CD4-positive, alpha-beta T cell treated with Interleukin-2 at 100 ng/mL for 4 hours (primary cell): ENCODE data around the gene ZNF407.

Source experiments
- DNase-seq: peaks from one replicate; pipeline ENCODE4 v3.0.0-alpha.2; 2020; ENCODE audit warnings: low spot score

ZNF407 gene

GRCh38 chr18:74725690-74726089, 128.0 kb downstream of the ZNF407 start:
- no peak for DNase-seq

DNA sequence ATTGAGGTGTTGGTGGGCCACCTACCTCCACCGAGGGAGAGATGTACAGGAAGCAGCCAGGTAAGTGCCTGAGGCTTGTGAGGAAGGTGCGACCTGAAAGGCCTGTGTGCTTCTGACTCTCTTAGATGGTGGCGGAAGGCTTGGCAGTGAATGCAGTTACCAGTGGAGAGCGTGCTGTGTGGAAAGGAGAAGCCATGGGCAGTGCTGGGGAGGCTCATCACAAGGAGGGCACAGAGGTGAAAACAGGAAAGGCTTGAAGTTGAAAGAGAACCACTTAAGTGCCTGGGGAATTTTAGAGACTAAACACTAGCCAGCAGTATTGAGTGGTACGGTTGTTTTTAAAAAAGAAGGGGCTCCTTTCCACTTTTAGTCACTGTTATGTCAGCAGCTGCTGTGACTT, 130.9 kb downstream of the ZNF407 start:
- DNase-seq: no peak

- DNase-seq: no peak
Measured at GRCh38 chr18:74731097-74731496, 133.4 kb downstream of the ZNF407 start.

DNA sequence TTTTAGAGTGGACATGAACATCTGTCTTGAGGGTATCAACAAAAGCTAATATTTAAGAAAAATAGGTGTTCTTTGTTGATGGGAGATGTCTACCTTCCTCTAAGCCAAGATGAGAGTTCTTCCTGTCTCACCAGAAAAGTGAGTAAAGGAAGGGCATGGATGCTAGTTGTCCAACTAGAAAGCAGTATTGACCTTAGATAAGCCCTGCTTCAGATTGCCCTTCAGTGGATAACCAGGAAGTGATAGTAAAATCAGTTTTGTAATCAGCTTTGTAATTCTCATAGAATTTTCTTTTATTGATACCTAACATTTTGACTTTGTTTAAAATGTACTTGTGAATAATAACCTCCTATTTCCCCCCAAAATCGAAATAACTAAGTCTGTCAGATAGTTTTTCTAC, 134.7 kb downstream of the ZNF407 start:
- no peak for DNase-seq

- no peak for DNase-seq
Measured at GRCh38 chr18:74733598-74733997, 135.9 kb downstream of the ZNF407 start.

GRCh38 chr18:74734013-74734444, 136.4 kb downstream of the ZNF407 start:
- DNase-seq: no peak

DNA sequence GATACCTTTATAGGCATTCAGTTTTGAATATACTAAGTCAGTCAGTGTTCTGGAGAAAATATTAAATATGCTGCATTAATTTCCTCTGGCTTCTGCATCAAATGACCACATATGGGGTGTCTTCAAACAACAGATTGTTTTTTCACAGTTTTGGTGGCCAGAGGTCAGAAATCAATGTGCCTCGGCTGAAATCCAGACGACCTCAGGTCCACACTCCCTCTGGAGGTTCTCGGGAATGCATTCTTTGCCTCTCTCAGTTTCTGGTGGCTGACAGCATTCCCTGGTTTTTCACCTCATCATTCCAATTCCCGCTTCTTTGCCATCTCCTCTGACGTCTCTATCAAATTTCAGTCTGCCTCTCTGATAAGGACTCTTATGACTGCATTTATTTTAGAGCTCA, 142.3 kb downstream of the ZNF407 start:
- no peak for DNase-seq

DNA sequence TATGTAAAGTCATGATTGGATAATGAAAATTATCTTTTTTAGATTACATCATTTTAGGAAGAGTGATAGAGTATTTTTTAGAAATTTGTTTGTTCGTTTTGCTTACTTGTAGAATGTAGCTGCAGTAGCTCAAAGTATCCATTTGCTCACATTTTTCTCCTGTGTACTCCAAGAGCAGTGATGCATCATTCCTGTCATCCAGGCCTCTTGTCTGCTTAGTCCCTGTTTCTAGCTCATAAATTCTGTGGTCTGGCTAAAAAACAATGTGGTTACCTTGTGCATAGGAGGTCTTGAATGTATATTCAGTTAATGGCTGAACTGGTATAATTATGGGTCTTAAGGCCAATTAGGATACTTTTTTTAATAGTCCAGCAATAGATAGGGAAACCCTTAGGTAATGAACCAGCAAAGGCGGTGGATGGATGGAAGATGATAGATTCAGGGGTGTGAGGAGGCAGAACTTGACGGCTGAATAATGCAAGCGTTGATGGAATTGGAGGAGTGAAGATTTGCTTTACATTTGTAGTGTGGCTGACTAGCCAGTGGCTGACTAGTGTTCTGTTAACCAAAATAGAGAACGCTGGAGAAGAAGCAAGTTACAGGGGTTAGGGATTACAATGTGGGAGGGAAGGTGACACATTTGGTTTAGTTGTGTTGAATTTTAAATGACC, 145.0 kb downstream of the ZNF407 start:
- DNase-seq: no peak

DNA sequence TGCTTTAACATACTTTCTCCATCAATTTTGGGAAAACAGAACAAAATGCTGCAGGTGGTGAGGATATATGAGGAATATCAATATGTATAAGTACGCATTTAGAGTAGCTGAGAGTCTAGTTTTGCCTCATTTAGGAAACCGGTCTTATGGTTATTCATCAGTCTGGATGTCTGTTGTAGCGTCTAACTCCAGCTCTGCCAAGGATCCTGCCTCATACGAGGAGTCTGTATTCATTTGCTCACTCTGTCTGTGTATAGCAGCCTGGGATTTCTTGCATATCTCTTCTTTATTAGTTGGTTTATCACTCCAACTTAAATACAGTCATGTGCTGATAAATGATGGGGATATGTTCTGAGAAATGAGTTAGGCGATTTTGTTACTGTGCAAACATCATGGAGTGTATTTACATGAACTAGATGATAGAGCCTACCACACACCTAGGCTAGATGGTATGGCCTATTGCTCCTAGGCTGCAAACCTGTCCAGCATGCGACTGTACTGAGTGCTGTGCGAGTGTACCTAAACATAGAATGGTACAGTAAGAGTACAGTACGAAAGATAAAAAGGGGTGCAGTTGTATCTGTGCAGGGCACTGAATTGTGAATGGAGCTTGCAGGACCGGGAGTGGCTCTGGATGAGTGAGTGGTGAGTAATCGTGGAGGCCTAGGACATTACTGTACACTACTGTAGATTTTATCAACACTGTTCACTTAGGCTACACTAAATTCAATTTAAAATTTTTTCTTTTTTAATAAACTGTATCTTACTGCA, 148.1 kb downstream of the ZNF407 start:
- DNase-seq: no peak

DNA sequence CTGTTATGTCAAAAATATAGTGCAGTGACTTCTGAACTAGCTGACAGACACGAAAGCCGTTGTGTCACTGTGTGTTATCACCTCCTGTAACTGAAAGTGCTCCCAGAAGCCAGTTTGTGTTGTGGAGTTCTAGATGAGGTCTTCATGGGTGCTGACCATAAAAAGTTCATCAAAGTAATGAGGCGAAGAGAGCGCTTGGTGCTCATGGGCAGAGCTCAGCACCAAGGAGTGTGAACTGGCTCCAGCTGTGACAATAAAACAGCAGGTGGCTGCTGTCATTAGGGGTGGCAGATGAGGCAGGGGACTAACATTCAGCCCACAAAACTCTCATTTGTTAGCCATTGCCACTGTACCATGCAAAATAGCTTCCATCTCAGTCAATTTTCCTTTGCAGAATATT, 151.1 kb downstream of the ZNF407 start:
- DNase-seq: no peak

DNA sequence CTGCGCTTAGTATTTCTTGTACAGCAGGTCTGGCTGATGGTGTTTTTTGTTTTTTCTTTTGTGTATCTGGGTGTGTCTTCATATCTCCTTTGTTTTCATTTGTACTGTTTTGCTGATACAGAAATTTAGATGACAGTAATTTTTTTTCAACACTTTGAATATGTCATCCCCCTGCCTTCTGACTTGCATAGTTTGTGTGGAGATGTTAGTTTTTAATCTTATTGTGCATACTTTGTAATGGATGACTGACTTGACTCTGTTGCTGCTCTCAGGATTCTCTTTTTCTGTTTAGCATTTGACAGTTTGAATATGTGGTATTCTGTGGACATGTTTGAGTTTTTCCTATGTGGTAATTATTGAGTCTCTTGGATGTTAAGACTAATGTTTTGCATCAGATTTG, 161.3 kb downstream of the ZNF407 start:
- no peak for DNase-seq

GRCh38 chr18:74760026-74760425, 162.4 kb downstream of the ZNF407 start:
- DNase-seq: no peak

DNA sequence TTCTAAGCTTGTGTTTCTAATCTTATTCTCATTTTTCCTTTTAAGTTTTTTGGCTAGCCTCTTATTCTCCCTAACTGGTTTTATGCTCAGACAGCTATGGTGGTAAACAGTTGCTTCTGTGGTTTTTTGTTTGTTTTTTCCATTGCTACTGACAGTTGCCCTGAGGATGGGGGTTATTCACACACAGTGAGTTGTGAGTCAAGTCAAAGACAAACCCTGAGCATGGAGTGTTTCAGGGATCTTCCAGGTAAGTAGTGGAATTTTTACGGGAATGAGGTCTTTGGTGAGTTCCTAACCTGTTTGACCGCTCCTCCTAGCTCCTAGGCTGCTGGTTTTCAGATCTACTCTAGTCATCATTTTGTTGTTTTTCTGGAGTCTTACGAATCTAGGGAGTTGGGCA, 162.8 kb downstream of the ZNF407 start:
- DNase-seq: no peak

GRCh38 chr18:74766251-74766650, 168.6 kb downstream of the ZNF407 start:
- DNase-seq: no peak

GRCh38 chr18:74768096-74768495, 170.4 kb downstream of the ZNF407 start:
- no peak for DNase-seq

DNA sequence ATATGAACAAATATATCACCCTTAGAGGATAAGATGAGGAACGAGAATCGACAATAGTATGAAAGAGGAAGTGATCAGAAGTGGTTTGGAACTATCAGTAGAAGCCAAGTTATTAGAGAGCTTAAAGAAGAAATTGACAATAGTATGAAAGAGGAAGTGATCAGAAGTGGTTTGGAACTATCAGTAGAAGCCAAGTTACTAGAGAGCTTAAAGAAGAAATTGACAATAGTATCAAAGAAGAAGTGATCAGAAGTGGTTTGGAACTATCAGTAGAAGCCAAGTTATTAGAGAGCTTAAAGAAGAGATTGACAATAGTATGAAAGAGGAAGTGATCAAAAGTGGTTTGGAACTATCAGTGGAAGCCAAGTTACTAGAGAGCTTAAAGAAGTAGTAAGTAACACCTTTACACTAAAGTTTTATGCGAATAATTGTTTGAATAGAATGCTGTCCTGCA, 175.5 kb downstream of the ZNF407 start:
- DNase-seq: no peak

DNA sequence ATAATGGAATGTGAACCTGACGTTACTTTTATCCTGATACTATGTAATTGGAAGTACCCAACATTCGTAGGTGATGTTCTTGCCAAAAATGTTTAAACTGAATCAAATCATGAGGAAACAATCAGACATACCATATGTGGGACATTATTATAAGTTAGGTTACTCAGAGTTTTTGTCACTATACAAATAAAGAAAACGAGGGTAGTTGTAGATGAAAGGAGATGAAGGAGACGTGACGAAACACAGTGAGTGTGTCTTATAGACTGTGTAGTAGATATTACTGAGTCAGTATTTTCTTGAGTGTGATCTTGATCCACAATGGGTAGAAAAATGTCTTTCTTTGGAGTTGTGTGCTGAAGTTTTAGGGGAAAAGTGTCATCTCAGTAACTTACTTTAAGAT, 176.8 kb downstream of the ZNF407 start:
- DNase-seq: no peak

- DNase-seq: no peak
Measured at GRCh38 chr18:74775239-74775638, 177.6 kb downstream of the ZNF407 start.

- no peak for DNase-seq
Measured at GRCh38 chr18:74778191-74778847, 180.6 kb downstream of the ZNF407 start.

GRCh38 chr18:74784752-74785151, 187.1 kb downstream of the ZNF407 start:
- no peak for DNase-seq

GRCh38 chr18:74785632-74786031, 188.0 kb downstream of the ZNF407 start:
- DNase-seq: no peak

DNA sequence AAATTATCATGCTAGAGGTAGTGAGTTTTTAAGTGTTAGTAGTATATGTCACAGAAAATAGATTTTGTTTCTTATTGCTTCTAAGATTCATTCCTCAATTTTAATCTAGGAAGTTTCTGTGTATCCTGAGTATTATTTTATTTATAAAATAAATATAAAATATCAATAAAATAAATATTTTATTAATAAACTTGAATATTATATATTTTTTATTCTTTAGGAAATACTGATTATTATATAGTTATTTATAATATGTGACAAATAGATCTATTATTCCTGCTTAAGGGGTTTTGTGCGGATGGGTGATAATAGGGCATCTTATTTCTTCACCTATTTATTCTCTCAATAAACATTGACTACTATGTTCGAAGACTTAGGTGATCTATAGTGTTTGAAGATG, 191.0 kb downstream of the ZNF407 start:
- DNase-seq: no peak

DNA sequence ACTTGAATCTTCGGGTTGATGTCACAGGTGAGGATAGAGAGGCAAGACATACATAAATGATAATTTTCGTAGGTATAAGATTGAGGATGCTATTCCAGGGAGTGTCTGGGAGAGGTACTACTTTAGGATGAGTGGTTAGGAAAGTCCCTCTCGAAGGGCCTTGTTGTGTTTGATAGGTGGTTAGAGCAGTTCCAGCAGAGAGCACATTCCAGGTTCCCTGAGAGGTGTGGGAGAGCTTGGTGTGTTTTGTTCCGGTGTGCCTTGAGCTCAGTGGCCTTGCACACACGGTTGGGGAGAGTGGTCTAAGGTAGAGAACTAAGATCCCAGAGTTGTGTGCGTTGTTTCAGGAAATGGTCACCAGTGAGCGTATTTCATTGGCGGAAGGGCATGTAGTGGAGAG, 191.4 kb downstream of the ZNF407 start:
- no peak for DNase-seq
